K562 (cell line): ENCODE data around the gene ZFP69B. TPM values are rescaled to one million over a fixed set of nuclear protein-coding genes. Genes with fewer than 3 reads are reported as not detected.
A peak's percentile ranks its signal among the peaks of the same experiment; 100 is the strongest.

Experiments used
- ATAC-seq: fragments of 200-7000 bp; cut with Tn5 transposase; 3 replicates; pipeline ENCODE4 v1.9.1; 2020; ENCODE audit warnings: moderate library complexity
- BruUV-seq: library from RNA; stranded (reverse); fragments of 400-500 nt; replicated peaks from 2 replicates; lab custom pipeline; 2021; lab: Mats Ljungman, UMichigan
- CTCF ChIA-PET: fragments of 300-600 bp; formaldehyde crosslinking; extraction: SDS; loops from one replicate; lab custom pipeline; 2021; ENCODE audit warnings: low intra/inter-chr PET ratio; lab: Yijun Ruan, JAX
- POLR2A ChIA-PET: fragments of 300-600, 350-650 bp; sonication (Branson Sonifier 250); formaldehyde crosslinking; extraction: SDS; loops from one replicate; lab custom pipeline; 2021; ENCODE audit warnings: antibody characterized with exemption, inconsistent platforms; lab: Yijun Ruan, JAX
- DNase-seq, 4 experiments: peaks; one replicate each; pipeline versions ENCODE4 v3.0.0 to v3.0.0-alpha.2; 2011 to 2018; ENCODE audit warnings: low spot score in 3 of 4, mixed read lengths in 3 of 4; ENCODE audit errors: extremely low read depth in 1 of 4
- FAIRE-seq: peaks from 2 replicates; lab custom pipeline; 2011; peaks lifted over from hg19 to GRCh38; lab: Jason Lieb, UNC
- H2AFZ ChIP-seq: 2 replicates; pipeline ENCODE4 v1.6.0; 2011; ENCODE audit warnings: low read depth, low read length, control low read depth, inconsistent platforms
- H3K27ac ChIP-seq: fragments of 200-600 bp; 3 replicates; pipeline ENCODE4 v1.8.0; 2011; ENCODE audit warnings: low read depth, mild to moderate bottlenecking, control low read depth, inconsistent platforms, low read length, moderate library complexity, mixed read lengths; ENCODE audit errors: extremely low read depth
- H3K27me3 ChIP-seq, 2 experiments: fragments of 300-600 bp in 1 of 2; 2 replicates in 1 of 2; 3 replicates in 1 of 2; pipeline versions ENCODE4 v1.6.0 to v1.8.0; 2011; ENCODE audit warnings: inconsistent platforms in 2 of 2, low read length in 2 of 2, mild to moderate bottlenecking in 1 of 2, mixed read lengths in 1 of 2, moderate library complexity in 1 of 2; ENCODE audit not compliant: control insufficient read depth in 2 of 2, insufficient read depth in 2 of 2
- H3K36me3 ChIP-seq: fragments of 300-600 bp; 3 replicates; pipeline ENCODE4 v1.8.0; 2011; ENCODE audit warnings: mild to moderate bottlenecking, low read length, inconsistent platforms; ENCODE audit not compliant: control insufficient read depth, insufficient read depth
- H3K4me1 ChIP-seq, 2 experiments: fragments of 200-600 bp in 1 of 2; replicated peaks in 1 of 2; 2 replicates in 1 of 2; 3 replicates in 1 of 2; pipeline versions ENCODE4 v1.5.1 to v1.8.0; 2011; ENCODE audit warnings: inconsistent platforms in 2 of 2, low read length in 2 of 2, mild to moderate bottlenecking in 1 of 2, mixed read lengths in 1 of 2, moderate library complexity in 1 of 2; ENCODE audit not compliant: control insufficient read depth in 2 of 2, insufficient read depth in 2 of 2
- H3K4me2 ChIP-seq: 2 replicates; pipeline ENCODE4 v1.6.1; 2011; ENCODE audit warnings: low read length, control low read depth, inconsistent platforms, mixed read lengths; ENCODE audit not compliant: insufficient read depth
- H3K4me3 ChIP-seq: fragments of 200-600 bp; sonication (generic), shearing (Covaris generic); 2 replicates; pipeline ENCODE4 v1.5.1; 2016; ENCODE audit warnings: control low read depth, inconsistent platforms
- H3K79me2 ChIP-seq: fragments of 200-600 bp; 3 replicates; pipeline ENCODE4 v1.8.0; 2011; ENCODE audit warnings: low read length, inconsistent platforms; ENCODE audit not compliant: control insufficient read depth, insufficient read depth
- H3K9ac ChIP-seq, 2 experiments: 2 replicates each; pipeline versions ENCODE4 v1.6.0 to v1.6.1; 2011; ENCODE audit warnings: low read depth in 2 of 2, low read length in 2 of 2, control low read depth in 1 of 2, inconsistent platforms in 1 of 2, mild to moderate bottlenecking in 1 of 2, mixed read lengths in 1 of 2; ENCODE audit not compliant: insufficient read depth in 1 of 2
- H3K9me1 ChIP-seq: one replicate; pipeline ENCODE4 v1.6.0; 2011; ENCODE audit warnings: inconsistent platforms, mild to moderate bottlenecking, low read length, moderate library complexity; ENCODE audit not compliant: control insufficient read depth, insufficient read depth
- H3K9me3 ChIP-seq: replicated peaks from 2 replicates; pipeline ENCODE4 v1.5.1; 2011; ENCODE audit warnings: low read depth, low read length, inconsistent platforms; ENCODE audit not compliant: control insufficient read depth, insufficient read depth
- H4K20me1 ChIP-seq: replicated peaks from 2 replicates; pipeline ENCODE4 v1.6.1; 2011; ENCODE audit warnings: low read length, inconsistent platforms, mixed read lengths; ENCODE audit not compliant: control insufficient read depth, insufficient read depth
- CEBPB ChIP-seq: fragments of 450-650 bp; IDR thresholded peaks from 2 replicates; pipeline ENCODE4 v1.6.1; 2016; ENCODE audit warnings: missing genetic modification characterization, missing compliant biosample characterization
- NFIC ChIP-seq: fragments of 450-650 bp; IDR thresholded peaks from 2 replicates; pipeline ENCODE4 v1.6.1; 2017; ENCODE audit warnings: mild to moderate bottlenecking, inconsistent platforms
- PBX2 ChIP-seq, 2 experiments: IDR thresholded peaks in 1 of 2; conservative IDR thresholded peaks in 1 of 2; 2 replicates each; pipeline ENCODE4 v1.6.1; 2016; ENCODE audit warnings: low read depth in 2 of 2, mild to moderate bottlenecking in 1 of 2, missing compliant biosample characterization in 1 of 2, missing genetic modification characterization in 1 of 2, moderate library complexity in 1 of 2
- SPI1 ChIP-seq: IDR thresholded peaks from 2 replicates; pipeline ENCODE4 v1.6.1; 2011; ENCODE audit warnings: low read depth, low read length, control low read depth, borderline replicate concordance
- WGBS: fragments of 100-300 bp; shearing (Covaris generic); methylation state at CpG from one replicate; pipeline ENCODE4 v1.1.6; 2016; ENCODE audit warnings: low coverage, mixed read lengths; ENCODE audit not compliant: insufficient coverage; ENCODE audit errors: missing lambda C conversion rate; 5-methylcytosine and 5-hydroxymethylcytosine counted together
- in situ Hi-C: fragments of 300-500 bp; cut with MboI; formaldehyde crosslinking; loops from 4 replicates; pipeline ENCODE4 v1.15.0; 2018; ENCODE audit warnings: inconsistent platforms, mixed read lengths
- intact Hi-C: fragments of 100-400 bp; cut with micrococcal nuclease; formaldehyde crosslinking; loops from 2 replicates; pipeline ENCODE4 v1.14.2; 2022
- polyA plus RNA-seq, 8 experiments: library from polyadenylated mRNA; depleted of rRNA in 4 of 8; stranded (reverse) in 5 of 8; unstranded in 3 of 8; fragments of >200 nt; fragmentation: Nextera tagmentation in 2 of 8; fragmentation: Illumina TruSeq in 1 of 8; extraction: Ambion mirVana in 2 of 8; extraction: Trizol in 1 of 8; gene quantifications; 2 replicates each; pipeline versions ENCODE4 v1.2.1 to v1.2.3, GENCODE V29; 2011 to 2014; ENCODE audit warnings: inconsistent platforms in 1 of 8, missing spikeins in 1 of 8
- total RNA-seq, 7 experiments: library from RNA; depleted of rRNA in 6 of 7; stranded (reverse); fragments of >200 nt in 6 of 7; fragmentation: Illumina TruSeq in 2 of 7; extraction: Trizol in 2 of 7; gene quantifications; 2 replicates each; pipeline versions ENCODE4 v1.2.1 to v1.2.3, GENCODE V29; 2011 to 2021; ENCODE audit warnings: low replicate concordance in 1 of 7

The ZFP69B gene
- total and polyA plus RNA-seq, 9 of the 15 experiments (the other 6 are each of a cell fraction or from before 2014, with no cell fraction given), result 1.6 to 10.3 (median 8.4) TPM

- in situ Hi-C loops, result no loop called here
- Histone ChIP-seq H3K27ac (no peak overlapping the region), H3K9me1 (no peaks in the 10 kb centered on the region), H3K9me3 (no peaks in the 10 kb centered on the region), H3K4me2 (no peak overlapping the region), H2AFZ (no peak overlapping the region), H3K27me3 (no peaks in the 10 kb centered on the region), H3K4me1 (no peaks in the 10 kb centered on the region), H3K36me3 (peaks cover 77% of the 10 kb centered on the region), H3K4me3 (no peak overlapping the region), H3K79me2 (no peaks in the 10 kb centered on the region), H3K9ac (no peak overlapping the region), H4K20me1 (no peaks in the 10 kb centered on the region)
- 87% methylated on average over 12 of the region's 15 CpGs for WGBS
- ATAC-seq (no peak; the same call in 2 of the 3 replicates), DNase-seq (no peak), FAIRE-seq (no peak)
- intact Hi-C loops, result no loop called here
- TF ChIP-seq SPI1 (peak; percentile 40; the same call in 1 of the 2 replicates), NFIC (peak; percentile 61), CEBPB (0 out of 2 replicates have a peak, but pooled peaks have one; percentile 16), PBX2 (CRISPR knock-in tag; IDR thresholded peaks at IDR 0.05; ENCODE audit: low read depth) (no peak), PBX2 (tag; conservative IDR thresholded peaks at IDR 0.05; ENCODE audit: low read depth) (no peak)
- ChIA-PET POLR2A (interaction anchor here (0.6 to 2.0 kb wide), 6 partner anchors 16 to 586 kb away, joined by 3 to 4 read pairs (median 3); no protein-coding TSS in a partner anchor), CTCF (no interaction called here)
- BruUV-seq, result no TSS peak
Observed at GRCh38 chr1:40421431-40422384, 28.6 kb upstream of the ZFP69B start.
